Ascending aorta (tissue), 2 donors: Measurements from ENCODE around the gene IFNA8. TPM values are rescaled to one million over a fixed set of nuclear protein-coding genes. Genes with fewer than 3 reads are reported as not detected.
"Not testable (repeated sequence)": the region's sequence is repeated elsewhere in the genome, so short reads cannot be mapped to it uniquely, and the experiment has no call there.

ENCODE experiments used
- DNase-seq, 2 donors: peaks; one replicate each; pipeline ENCODE4 v3.0.0-alpha.2; 2019; ENCODE audit warnings: low spot score in 2 of 2
- H3K27ac ChIP-seq, 2 donors: fragments of 200-600 bp; sonication (generic); one replicate each; pipeline ENCODE4 v1.5.1; 2016 to 2017; ENCODE audit warnings: mild to moderate bottlenecking in 1 of 2
- H3K27me3 ChIP-seq: fragments of 200-600 bp; sonication (generic); one replicate; pipeline ENCODE4 v1.5.1; 2017
- H3K36me3 ChIP-seq, 2 donors: fragments of 200-600 bp; sonication (generic); one replicate each; pipeline ENCODE4 v1.5.1; 2016
- H3K4me1 ChIP-seq, 2 donors: fragments of 200-600 bp; sonication (generic); one replicate each; pipeline ENCODE4 v1.5.1; 2016 to 2017; ENCODE audit warnings: mild to moderate bottlenecking in 1 of 2
- H3K4me3 ChIP-seq, 2 donors: fragments of 200-600 bp; sonication (generic); one replicate each; pipeline ENCODE4 v1.5.1; 2016 to 2017; ENCODE audit warnings: mild to moderate bottlenecking in 1 of 2
- H3K9me3 ChIP-seq, 2 donors: fragments of 200-600 bp; sonication (generic); one replicate each; pipeline ENCODE4 v1.5.1; 2016
- intact Hi-C: fragments of 100-400 bp; cut with DNase I; formaldehyde crosslinking; loops from one replicate; pipeline ENCODE4 v1.15.1; 2023
- total RNA-seq: library from RNA; depleted of rRNA; stranded (reverse); fragments of >200 nt; gene quantifications from one replicate; pipeline ENCODE4 v1.1.0, GENCODE V29; 2016
- TF ChIP-seq, protein P1 (sequence below), 3 experiments: fragments of 200-600 bp in 2 of 3; fragments of 450-650 bp in 1 of 3; sonication (generic) in 2 of 3; IDR thresholded peaks; one replicate each; pipeline ENCODE4 v1.5.1; 2016 to 2019; ENCODE audit warnings: antibody characterized with exemption in 3 of 3, mild to moderate bottlenecking in 1 of 3, moderate library complexity in 1 of 3

Gene IFNA8
- total RNA-seq: not detected

DNA sequence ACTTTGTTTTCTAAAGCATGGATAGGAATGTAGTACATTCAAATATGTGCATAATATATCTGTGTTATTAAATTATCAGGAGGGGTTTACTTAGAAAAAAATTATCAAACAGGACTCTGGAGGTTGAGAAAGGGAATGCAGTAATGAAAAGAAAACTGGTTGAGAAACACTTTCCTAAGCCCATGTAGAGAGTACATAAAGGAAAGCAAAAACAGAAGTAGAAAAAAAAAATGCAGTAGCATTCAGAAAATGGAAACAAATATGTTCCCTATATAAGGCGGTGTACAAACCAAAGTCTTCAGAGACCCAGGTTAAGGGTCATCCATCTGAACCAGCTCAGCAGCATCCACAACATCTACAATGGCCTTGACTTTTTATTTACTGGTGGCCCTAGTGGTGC lies at the start of gene IFNA8:
Gene IFNA8, plus strand, starts transcription at position 301 of the 400 bp plus-strand sequence. Its CDS starts 60 bp downstream, at position 361.
- no peak for DNase-seq
- Histone ChIP-seq H3K4me3 (no peak within 1 kb of the TSS), H3K9me3 (no peaks in the 10 kb centered on the region), H3K36me3 (no peaks in the 10 kb centered on the region), H3K27me3 (no peaks in the 10 kb centered on the region), H3K4me1 (peaks cover 0 to 2% of the 10 kb centered on the region in 2 donors), H3K27ac (no peak within 1 kb of the TSS)
- TF ChIP-seq, protein P1, sequence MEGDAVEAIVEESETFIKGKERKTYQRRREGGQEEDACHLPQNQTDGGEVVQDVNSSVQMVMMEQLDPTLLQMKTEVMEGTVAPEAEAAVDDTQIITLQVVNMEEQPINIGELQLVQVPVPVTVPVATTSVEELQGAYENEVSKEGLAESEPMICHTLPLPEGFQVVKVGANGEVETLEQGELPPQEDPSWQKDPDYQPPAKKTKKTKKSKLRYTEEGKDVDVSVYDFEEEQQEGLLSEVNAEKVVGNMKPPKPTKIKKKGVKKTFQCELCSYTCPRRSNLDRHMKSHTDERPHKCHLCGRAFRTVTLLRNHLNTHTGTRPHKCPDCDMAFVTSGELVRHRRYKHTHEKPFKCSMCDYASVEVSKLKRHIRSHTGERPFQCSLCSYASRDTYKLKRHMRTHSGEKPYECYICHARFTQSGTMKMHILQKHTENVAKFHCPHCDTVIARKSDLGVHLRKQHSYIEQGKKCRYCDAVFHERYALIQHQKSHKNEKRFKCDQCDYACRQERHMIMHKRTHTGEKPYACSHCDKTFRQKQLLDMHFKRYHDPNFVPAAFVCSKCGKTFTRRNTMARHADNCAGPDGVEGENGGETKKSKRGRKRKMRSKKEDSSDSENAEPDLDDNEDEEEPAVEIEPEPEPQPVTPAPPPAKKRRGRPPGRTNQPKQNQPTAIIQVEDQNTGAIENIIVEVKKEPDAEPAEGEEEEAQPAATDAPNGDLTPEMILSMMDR (IDR thresholded peaks at IDR 0.05): no peak
- intact Hi-C loops: loop anchor here (10.0 kb wide), 1 partner anchor 586 kb away; the partner anchor contains the start of genes CDKN2A and CDKN2B-AS1

DNA sequence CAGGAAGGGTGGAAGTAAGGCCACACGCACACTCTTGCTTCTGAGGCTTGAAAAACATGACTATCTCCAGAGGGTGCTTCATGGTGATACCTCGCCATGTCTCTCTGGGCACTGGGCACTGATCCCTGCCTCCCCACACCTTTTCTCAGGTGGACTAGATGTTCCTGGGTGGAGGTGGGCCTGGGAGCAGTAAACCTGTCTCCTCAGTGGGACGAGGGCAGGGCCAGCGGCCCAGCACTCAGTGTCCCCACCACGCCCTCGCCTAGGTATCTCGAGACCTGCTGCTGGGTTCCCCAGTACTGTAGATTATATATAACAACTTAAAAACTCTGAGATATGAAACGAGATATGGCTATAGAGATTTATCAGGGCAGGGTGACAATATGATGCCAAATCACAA lies 46.6 kb upstream of the IFNA8 start:
- intact Hi-C loops: no loop called here
- H3K36me3 ChIP-seq: no peaks in the 10 kb centered on the region
- H3K4me1 ChIP-seq: no peaks in the 10 kb centered on the region
- no peaks in the 10 kb centered on the region for H3K9me3 ChIP-seq
- no peak overlapping the region for H3K27ac ChIP-seq
- no peak overlapping the region for H3K4me3 ChIP-seq
- TF ChIP-seq, protein P1 (IDR thresholded peaks at IDR 0.05): no peak
- DNase-seq: no peak
- H3K27me3 ChIP-seq: no peaks in the 10 kb centered on the region

DNA sequence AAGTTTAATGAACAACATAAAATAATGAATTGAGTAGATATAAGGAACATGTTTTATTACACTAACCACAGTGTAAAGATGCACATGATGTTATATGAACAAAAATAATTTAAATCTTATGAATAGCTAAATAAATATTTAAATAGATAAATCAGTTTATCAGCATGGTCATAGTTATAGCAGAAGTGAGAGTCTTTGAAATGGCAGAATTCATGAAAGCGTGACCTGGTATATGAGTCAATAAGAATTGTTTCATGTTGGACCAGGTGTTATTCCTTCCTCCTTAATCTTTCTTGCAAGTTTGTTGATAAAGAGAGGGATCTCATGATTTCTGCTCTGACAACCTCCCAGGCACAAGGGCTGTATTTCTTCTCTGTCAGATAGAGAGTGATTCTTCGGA lies 41.7 kb upstream of the IFNA8 start:
- H3K36me3 ChIP-seq, DNase-seq, H3K4me1 ChIP-seq, H3K27ac ChIP-seq, H3K27me3 ChIP-seq, intact Hi-C loops, H3K4me3 ChIP-seq, H3K9me3 ChIP-seq: not testable (repeated sequence)

DNA sequence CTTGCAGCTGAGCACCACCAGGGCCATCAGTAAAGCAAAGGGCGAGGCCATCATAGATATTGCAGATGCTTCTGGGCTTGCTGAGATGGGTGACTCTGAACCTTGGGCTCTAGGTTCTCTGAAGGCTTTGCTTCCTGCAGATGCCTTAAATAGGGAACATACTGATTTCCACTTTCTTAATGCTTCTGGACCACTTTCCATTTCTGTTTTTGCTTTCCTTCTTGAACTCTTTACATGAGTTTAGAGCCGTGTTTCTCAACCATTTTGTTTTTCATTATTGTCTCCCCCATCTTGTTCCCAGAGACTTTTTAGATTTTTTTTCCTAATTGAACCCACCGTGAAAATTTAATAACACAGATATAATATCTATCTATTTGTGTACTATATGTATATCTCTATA lies 41.0 kb upstream of the IFNA8 start, which contains the start of gene IFNA13:
Gene IFNA13, minus strand, starts transcription at position 101 of the 400 bp plus-strand sequence. Its CDS starts 47 bp downstream, at position 54.
- Histone ChIP-seq H3K4me3 (no peak within 1 kb of the TSS), H3K27ac (no peak within 1 kb of the TSS), H3K9me3 (no peaks in the 10 kb centered on the region), H3K4me1 (no peaks in the 10 kb centered on the region), H3K36me3 (no peaks in the 10 kb centered on the region), H3K27me3 (no peaks in the 10 kb centered on the region)
- intact Hi-C loops: no loop called here
- TF ChIP-seq, protein P1 (IDR thresholded peaks at IDR 0.05): no peak
- no peak for DNase-seq

DNA sequence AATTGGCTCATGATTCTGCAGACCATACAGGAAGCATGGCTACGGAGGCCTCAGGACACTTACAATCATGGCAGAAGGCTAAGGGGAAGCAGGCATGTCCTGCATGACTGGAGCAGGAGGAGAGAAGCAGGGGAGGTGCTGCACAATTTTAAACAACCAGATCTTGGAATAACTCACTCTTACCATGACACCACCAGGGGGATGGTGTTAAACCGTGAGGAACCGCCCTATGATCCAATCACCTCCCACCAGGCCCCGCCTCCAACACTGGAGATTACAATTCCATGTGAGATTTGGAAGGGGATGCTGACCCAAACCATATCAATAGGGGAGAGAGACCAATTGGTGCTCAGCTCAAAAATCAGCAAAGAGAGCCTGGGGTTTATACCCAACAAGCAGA lies 37.5 kb upstream of the IFNA8 start:
- intact Hi-C loops, H3K9me3 ChIP-seq, H3K27me3 ChIP-seq, H3K36me3 ChIP-seq, H3K4me3 ChIP-seq, H3K27ac ChIP-seq, DNase-seq, H3K4me1 ChIP-seq: not testable (repeated sequence)

DNA sequence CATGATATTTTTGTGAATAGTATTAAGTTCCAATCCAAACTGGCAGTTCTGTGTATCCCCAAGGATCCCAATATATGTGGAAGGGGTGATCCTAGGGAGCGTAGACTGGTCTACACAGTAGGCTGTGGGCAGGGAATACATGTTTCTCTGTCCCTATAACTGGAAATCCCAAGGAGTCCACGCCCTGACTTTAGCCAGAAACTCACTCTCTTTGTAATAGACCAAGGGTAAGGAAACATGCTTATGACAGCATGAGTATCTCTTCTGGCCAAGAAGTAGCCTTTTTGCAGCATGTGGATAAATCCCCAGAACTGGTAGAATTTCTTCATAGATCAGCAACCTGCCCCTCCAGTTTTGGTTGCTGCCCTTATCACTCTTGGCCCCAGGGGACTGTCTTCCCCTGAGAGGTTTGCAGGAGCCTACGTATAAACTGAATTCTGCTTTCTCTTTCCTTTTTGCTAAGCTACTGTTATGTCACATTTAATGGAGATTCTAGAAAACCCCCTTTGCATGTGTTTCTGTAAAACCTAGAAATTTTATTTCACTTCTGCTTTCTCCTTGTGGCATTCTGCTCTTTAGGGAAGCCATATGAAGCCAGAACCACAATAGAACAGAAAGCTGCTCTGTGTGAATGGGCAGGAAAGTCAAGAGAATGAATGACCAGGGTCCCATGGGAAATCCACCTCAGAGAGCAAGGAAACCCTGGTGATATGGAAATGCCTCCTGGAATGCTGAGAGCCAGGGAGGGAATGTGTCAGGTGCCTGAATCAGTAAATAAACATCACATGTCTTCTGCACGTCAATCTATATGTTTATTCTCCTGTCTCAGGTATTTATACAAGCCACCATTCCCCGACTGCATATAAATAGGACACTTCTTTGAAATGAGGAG lies 27.2 kb upstream of the IFNA8 start:
- Histone ChIP-seq H3K4me1 (no peaks in the 10 kb centered on the region), H3K9me3 (no peaks in the 10 kb centered on the region), H3K4me3 (no peak overlapping the region), H3K27me3 (no peaks in the 10 kb centered on the region), H3K36me3 (no peaks in the 10 kb centered on the region), H3K27ac (no peak overlapping the region)
- TF ChIP-seq, protein P1 (IDR thresholded peaks at IDR 0.05): no peak
- DNase-seq: no peak
- intact Hi-C loops: no loop called here
